Measurements from ENCODE around the gene TRPM7. TPM values are rescaled to one million over a fixed set of nuclear protein-coding genes. Genes with fewer than 3 reads are reported as not detected.

TRPM7 gene
- total RNA-seq, 1 experiment from 2014 or later = 35.1 TPM

DNA sequence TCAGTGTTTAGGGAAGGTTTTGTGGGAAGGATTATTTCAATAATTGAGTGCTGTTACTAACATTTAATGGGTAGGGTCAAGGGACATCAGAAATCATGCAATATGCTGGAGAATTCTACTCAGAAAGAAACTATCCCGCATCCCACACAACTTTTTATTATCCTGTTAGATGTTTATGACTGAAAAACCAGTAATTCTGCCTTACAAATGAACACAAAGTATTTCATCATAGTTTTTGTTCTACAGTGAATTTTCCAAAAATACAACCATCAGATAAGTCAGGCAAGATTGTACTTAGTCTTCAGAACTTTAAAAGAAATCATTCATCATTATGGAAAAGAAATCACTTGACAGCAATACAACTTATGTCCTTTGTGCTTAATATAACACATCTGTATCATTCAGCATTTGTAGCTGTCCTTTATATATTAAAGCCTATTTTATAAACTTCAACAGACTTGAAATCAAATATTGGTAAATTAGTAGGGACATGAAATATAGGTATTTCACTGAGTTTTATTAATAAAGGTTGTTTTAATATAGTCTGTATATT, 61.9 kb downstream of the TRPM7 start:
- no peak overlapping the region for H3K27ac Mint-ChIP-seq
- no CpG with 5 or more reads among the region's 1 CpG for WGBS (ENCODE audit: extremely low coverage, insufficient read length, low lambda C conversion rate)
- no peak overlapping the region for H3K27ac ChIP-seq (ENCODE audit: insufficient read length, low read depth, low read length)

More for the DNA sequence above, 61.9 kb downstream of the TRPM7 start:
- Histone ChIP-seq H3K56ac (ENCODE audit: insufficient read length, low read depth, low read length) (no peak overlapping the region), H3K4me2 (ENCODE audit: insufficient read depth, insufficient read length, low read length) (no peak overlapping the region), H3K79me2 (ENCODE audit: insufficient read depth, low read length) (no peaks in the 10 kb centered on the region), H3K4me1 (ENCODE audit: insufficient read depth, low read length) (no peaks in the 10 kb centered on the region), H3K14ac (ENCODE audit: insufficient read depth, low read length) (no peak overlapping the region), H3K27me3 (ENCODE audit: insufficient read depth, low read length) (no peaks in the 10 kb centered on the region), H3K23me2 (ENCODE audit: insufficient read length, low read depth, low read length, poor library complexity, severe bottlenecking) (no peaks in the 10 kb centered on the region), H4K91ac (ENCODE audit: insufficient read length, low read depth, low read length) (no peak overlapping the region), H4K5ac (ENCODE audit: insufficient read length, low read depth, low read length) (no peak overlapping the region), H3K79me1 (ENCODE audit: insufficient read depth, low read depth, low read length, poor library complexity, severe bottlenecking) (no peaks in the 10 kb centered on the region), H2AFZ (ENCODE audit: low read length) (no peak overlapping the region), H3T11ph (ENCODE audit: low read length) (no peak overlapping the region), H3K18ac (ENCODE audit: insufficient read length, low read depth, low read length) (no peak overlapping the region), H3K9me3 (ENCODE audit: control insufficient read depth, low read depth, low read length) (no peaks in the 10 kb centered on the region), H3K4ac (ENCODE audit: low read depth, low read length) (no peak overlapping the region), H2BK120ac (ENCODE audit: low read depth, low read length, poor library complexity, severe bottlenecking) (no peak overlapping the region), H4K20me1 (ENCODE audit: control insufficient read depth, insufficient read depth, insufficient read length) (no peaks in the 10 kb centered on the region), H2BK5ac (ENCODE audit: insufficient read length, low read length) (no peak overlapping the region), H3K23ac (ENCODE audit: insufficient read length, low read depth, low read length) (no peak overlapping the region), H3K9ac (ENCODE audit: extremely low read depth, insufficient read length, low read length) (no peak overlapping the region), H2BK12ac (ENCODE audit: insufficient read length, low read depth, low read length) (no peak overlapping the region), H2AK5ac (ENCODE audit: insufficient read length, low read length) (no peak overlapping the region), H2BK15ac (ENCODE audit: low read depth, low read length) (no peak overlapping the region), H4K8ac (replicated peaks; ENCODE audit: insufficient read length, low read depth, low read length) (no peak overlapping the region), H2BK20ac (ENCODE audit: low read depth, low read length, poor library complexity, severe bottlenecking) (no peak overlapping the region)
- H3K36me3 Mint-ChIP-seq (ENCODE audit: insufficient read depth in 1 of 3, low read depth in 3 of 3) = peaks cover 6 to 57% (median 32%) of the 10 kb centered on the region in 3 experiments; a peak in 6 of 7 replicates
- H3K27me3 Mint-ChIP-seq (ENCODE audit: low read depth) = no peaks in the 10 kb centered on the region
- H3K4me3 Mint-ChIP-seq = no peak overlapping the region
- DNase-seq = no peak
- no peaks in the 10 kb centered on the region for H3K4me1 Mint-ChIP-seq
- TF ChIP-seq, protein P1, sequence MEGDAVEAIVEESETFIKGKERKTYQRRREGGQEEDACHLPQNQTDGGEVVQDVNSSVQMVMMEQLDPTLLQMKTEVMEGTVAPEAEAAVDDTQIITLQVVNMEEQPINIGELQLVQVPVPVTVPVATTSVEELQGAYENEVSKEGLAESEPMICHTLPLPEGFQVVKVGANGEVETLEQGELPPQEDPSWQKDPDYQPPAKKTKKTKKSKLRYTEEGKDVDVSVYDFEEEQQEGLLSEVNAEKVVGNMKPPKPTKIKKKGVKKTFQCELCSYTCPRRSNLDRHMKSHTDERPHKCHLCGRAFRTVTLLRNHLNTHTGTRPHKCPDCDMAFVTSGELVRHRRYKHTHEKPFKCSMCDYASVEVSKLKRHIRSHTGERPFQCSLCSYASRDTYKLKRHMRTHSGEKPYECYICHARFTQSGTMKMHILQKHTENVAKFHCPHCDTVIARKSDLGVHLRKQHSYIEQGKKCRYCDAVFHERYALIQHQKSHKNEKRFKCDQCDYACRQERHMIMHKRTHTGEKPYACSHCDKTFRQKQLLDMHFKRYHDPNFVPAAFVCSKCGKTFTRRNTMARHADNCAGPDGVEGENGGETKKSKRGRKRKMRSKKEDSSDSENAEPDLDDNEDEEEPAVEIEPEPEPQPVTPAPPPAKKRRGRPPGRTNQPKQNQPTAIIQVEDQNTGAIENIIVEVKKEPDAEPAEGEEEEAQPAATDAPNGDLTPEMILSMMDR (conservative IDR thresholded peaks at IDR 0.05) = no peak
- no peaks in the 10 kb centered on the region for H3K9me3 Mint-ChIP-seq
